Measurements from ENCODE around the gene IGFBP4. TPM values are rescaled to one million over a fixed set of nuclear protein-coding genes. Genes with fewer than 3 reads are reported as not detected.

The IGFBP4 gene
- total and polyA plus RNA-seq, 4 donors: 74.1 to 649 (median 238) TPM

Other genes starting within 250 kb of the IGFBP4 start
- gene WIPF2, start 224.1 kb upstream of the IGFBP4 start, total RNA-seq: 1 to 10 TPM; 4.9 to 5.6 TPM
- 1 to 10 TPM; 4.4 to 5.6 TPM for gene WIPF2, start 224.1 kb upstream of the IGFBP4 start, polyA plus RNA-seq
- gene CDC6, start 155.6 kb upstream of the IGFBP4 start, total RNA-seq: 10 to 100 TPM in 1 of 2 donors, 1 to 10 TPM in 1; 2.3 to 16.5 TPM
- 1 to 10 TPM in 1 of 2 donors, under 1 TPM in 1; 0.54 to 2.6 TPM for gene CDC6, start 155.6 kb upstream of the IGFBP4 start, polyA plus RNA-seq
- gene RARA, start 134.3 kb upstream of the IGFBP4 start, total RNA-seq: 10 to 100 TPM in 1 of 2 donors, 1 to 10 TPM in 1; 8.7 to 12.9 TPM
- 10 to 100 TPM in 1 of 2 donors, 1 to 10 TPM in 1; 6.6 to 26.2 TPM for gene RARA, start 134.3 kb upstream of the IGFBP4 start, polyA plus RNA-seq
- under 1 TPM; 0.47 to 0.59 TPM for gene GJD3, start 78.7 kb upstream of the IGFBP4 start, total RNA-seq
- under 1 TPM in 1 of 2 donors, not detected in 1; 0.48 TPM for gene GJD3, start 78.7 kb upstream of the IGFBP4 start, polyA plus RNA-seq
- 100 to 1,000 TPM in 1 of 2 donors, under 1 TPM in 1; 0.08 to 102 TPM for gene TOP2A, start 25.6 kb upstream of the IGFBP4 start, total RNA-seq
- gene TOP2A, start 25.6 kb upstream of the IGFBP4 start, polyA plus RNA-seq: 1 to 10 TPM; 1.9 to 5.2 TPM
- gene TNS4, start 58.2 kb downstream of the IGFBP4 start, total RNA-seq: under 1 TPM in 1 of 2 donors, not detected in 1; 0.08 TPM
- not detected for gene TNS4, start 58.2 kb downstream of the IGFBP4 start, polyA plus RNA-seq
- under 1 TPM; 0.08 to 0.89 TPM for gene CCR7, start 122.0 kb downstream of the IGFBP4 start, total RNA-seq
- gene CCR7, start 122.0 kb downstream of the IGFBP4 start, polyA plus RNA-seq: under 1 TPM; 0.16 to 0.40 TPM
- 10 to 100 TPM; 33.8 to 38.9 TPM for gene SMARCE1, start 204.4 kb downstream of the IGFBP4 start, total RNA-seq
- gene SMARCE1, start 204.4 kb downstream of the IGFBP4 start, polyA plus RNA-seq: 10 to 100 TPM; 25.0 to 40.8 TPM
- 1 to 10 TPM; 2.7 to 5.6 TPM for gene KRT222, start 221.7 kb downstream of the IGFBP4 start, total RNA-seq
- 1 to 10 TPM; 1.9 to 3.1 TPM for gene KRT222, start 221.7 kb downstream of the IGFBP4 start, polyA plus RNA-seq

All from liver (tissue), 4 donors.